MG63 (cell line): ENCODE data around the gene KRTAP4-12. TPM values are rescaled to one million over a fixed set of nuclear protein-coding genes. Genes with fewer than 3 reads are reported as not detected.
"Not testable (repeated sequence)": the region's sequence is repeated elsewhere in the genome, so short reads cannot be mapped to it uniquely, and the experiment has no call there.

ENCODE experiments used
- DNase-seq: peaks from one replicate; pipeline ENCODE4 v3.0.0-alpha.2; 2020
- H3K27me3 ChIP-seq: fragments of 250-450 bp; sonication (Bioruptor Pico); 2 replicates; pipeline ENCODE4 v1.5.1; 2020; ENCODE audit warnings: mild to moderate bottlenecking, moderate library complexity
- H3K36me3 ChIP-seq: fragments of 250-450 bp; sonication (Bioruptor Pico); 2 replicates; pipeline ENCODE4 v1.5.1; 2020; ENCODE audit warnings: mild to moderate bottlenecking, moderate library complexity
- H3K4me3 ChIP-seq: fragments of 250-450 bp; sonication (Bioruptor Pico); 2 replicates; pipeline ENCODE4 v1.5.1; 2020; ENCODE audit warnings: mild to moderate bottlenecking, moderate library complexity
- H3K9me3 ChIP-seq: fragments of 250-450 bp; sonication (Bioruptor Pico); 2 replicates; pipeline ENCODE4 v1.5.1; 2020; ENCODE audit warnings: mild to moderate bottlenecking, moderate library complexity
- total RNA-seq: library from RNA; depleted of rRNA; stranded (reverse); fragments of >200 nt; shearing (Covaris generic); gene quantifications from 2 replicates; pipeline ENCODE4 v1.2.3, GENCODE V29; 2014; ENCODE audit warnings: low replicate concordance; rRNA removed

The KRTAP4-12 gene
- total RNA-seq = not detected in 2 replicates

DNA sequence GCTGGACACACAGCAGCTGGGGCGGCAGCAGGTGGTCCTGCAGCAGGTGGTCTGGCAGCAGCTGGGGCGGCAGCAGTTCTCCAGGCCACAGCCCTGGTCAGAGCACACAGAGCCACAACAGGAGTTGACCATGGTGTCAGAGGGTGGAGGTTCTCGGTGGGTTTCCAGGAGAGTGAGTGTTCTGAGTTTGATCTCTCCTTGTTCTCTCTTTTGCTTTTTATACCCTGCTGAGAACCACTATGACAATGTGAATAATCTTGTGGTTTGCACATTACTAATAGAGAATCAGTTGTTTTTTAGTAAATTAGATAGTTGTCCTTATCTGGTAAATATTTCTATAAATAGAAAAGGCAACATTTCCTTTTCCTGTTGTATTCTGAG, at the start of gene KRTAP4-12:
KRTAP4-12 (minus strand) TSS at position 192 of the 381 bp plus-strand sequence; CDS start at position 132, 60 bp downstream.
- peaks cover 11% of the 10 kb centered on the region for H3K9me3 ChIP-seq
- not testable (repeated sequence) for DNase-seq, H3K4me3 ChIP-seq, H3K36me3 ChIP-seq, H3K27me3 ChIP-seq

- no peak overlapping the region for H3K4me3 ChIP-seq
- no peak for DNase-seq
Measured at GRCh38 chr17:41171886-41172285, 47.9 kb upstream of the KRTAP4-12 start.

GRCh38 chr17:41168121-41168520, 44.1 kb upstream of the KRTAP4-12 start, which contains the start of gene KRTAP4-3:
Gene KRTAP4-3, minus strand, starts transcription at chr17:41168221. Its CDS starts 49 bp downstream, at chr17:41168172.
- no peak within 1 kb of the TSS for H3K4me3 ChIP-seq

More at GRCh38 chr17:41171886-41172285, 47.9 kb upstream of the KRTAP4-12 start:
- no peaks in the 10 kb centered on the region; the same call in 1 of the 2 replicates for H3K9me3 ChIP-seq
- H3K36me3 ChIP-seq = no peaks in the 10 kb centered on the region
- no peaks in the 10 kb centered on the region for H3K27me3 ChIP-seq

GRCh38 chr17:41167561-41167960, 43.6 kb upstream of the KRTAP4-12 start:
- Histone ChIP-seq H3K36me3 (no peaks in the 10 kb centered on the region), H3K27me3 (no peaks in the 10 kb centered on the region), H3K9me3 (no peaks in the 10 kb centered on the region), H3K4me3 (no peak overlapping the region)
- no peak for DNase-seq

More at GRCh38 chr17:41168121-41168520, 44.1 kb upstream of the KRTAP4-12 start, which contains the start of gene KRTAP4-3:
- Histone ChIP-seq H3K27me3 (no peaks in the 10 kb centered on the region), H3K9me3 (no peaks in the 10 kb centered on the region), H3K36me3 (no peaks in the 10 kb centered on the region)
- no peak for DNase-seq

GRCh38 chr17:41163828-41164227, 39.8 kb upstream of the KRTAP4-12 start:
- no peak for DNase-seq
- H3K4me3 ChIP-seq = no peak overlapping the region
- no peaks in the 10 kb centered on the region for H3K9me3 ChIP-seq
- H3K36me3 ChIP-seq = no peaks in the 10 kb centered on the region
- no peaks in the 10 kb centered on the region for H3K27me3 ChIP-seq

- H3K9me3 ChIP-seq = peaks cover 3% of the 10 kb centered on the region
- no peak within 1 kb of the TSS for H3K4me3 ChIP-seq
- H3K36me3 ChIP-seq = no peaks in the 10 kb centered on the region
- DNase-seq = no peak
- no peaks in the 10 kb centered on the region for H3K27me3 ChIP-seq
Measured at GRCh38 chr17:41160648-41161047, 36.7 kb upstream of the KRTAP4-12 start, which contains the start of gene KRTAP4-4. Gene KRTAP4-4, minus strand, starts transcription at chr17:41160748. Its CDS starts 57 bp downstream, at chr17:41160691.

GRCh38 chr17:41160190-41160589, 36.2 kb upstream of the KRTAP4-12 start:
- H3K9me3 ChIP-seq, H3K27me3 ChIP-seq, H3K4me3 ChIP-seq, H3K36me3 ChIP-seq, DNase-seq: not testable (repeated sequence)

GRCh38 chr17:41153856-41154255, 29.9 kb upstream of the KRTAP4-12 start:
- DNase-seq = no peak
- no peaks in the 10 kb centered on the region for H3K27me3 ChIP-seq
- H3K4me3 ChIP-seq = no peak overlapping the region
- H3K9me3 ChIP-seq = peaks cover 3% of the 10 kb centered on the region
- H3K36me3 ChIP-seq = no peaks in the 10 kb centered on the region

GRCh38 chr17:41151525-41151924, 27.5 kb upstream of the KRTAP4-12 start:
- Histone ChIP-seq H3K27me3 (no peaks in the 10 kb centered on the region), H3K4me3 (no peak overlapping the region), H3K36me3 (no peaks in the 10 kb centered on the region), H3K9me3 (peaks cover 2% of the 10 kb centered on the region; the same call in 1 of the 2 replicates)
- no peak for DNase-seq

GRCh38 chr17:41150026-41150425, 26.0 kb upstream of the KRTAP4-12 start:
- Histone ChIP-seq H3K4me3 (no peak overlapping the region), H3K27me3 (no peaks in the 10 kb centered on the region), H3K9me3 (no peaks in the 10 kb centered on the region), H3K36me3 (no peaks in the 10 kb centered on the region)
- DNase-seq = no peak

DNA sequence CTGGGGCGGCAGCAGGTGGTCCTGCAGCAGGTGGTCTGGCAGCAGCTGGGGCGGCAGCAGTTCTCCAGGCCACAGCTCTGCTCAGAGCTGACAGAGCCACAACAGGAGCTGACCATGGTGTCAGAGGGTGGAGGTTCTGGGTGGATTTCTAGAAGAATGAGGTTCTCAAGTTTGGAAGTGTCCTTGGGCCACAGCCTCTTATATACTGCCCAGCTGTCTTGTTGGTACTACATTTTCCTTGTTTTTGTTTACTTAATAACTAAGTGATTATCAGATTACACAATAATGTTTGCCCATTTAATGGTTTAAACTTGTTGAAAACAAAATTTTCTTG, 25.6 kb upstream of the KRTAP4-12 start, which contains the start of gene KRTAP4-5:
KRTAP4-5 (minus strand) TSS at position 174 of the 334 bp plus-strand sequence; CDS start at position 116, 58 bp downstream.
- no peaks in the 10 kb centered on the region for H3K27me3 ChIP-seq
- DNase-seq = no peak
- no peaks in the 10 kb centered on the region; the same call in 1 of the 2 replicates for H3K9me3 ChIP-seq
- H3K36me3 ChIP-seq = no peaks in the 10 kb centered on the region
- no peak within 1 kb of the TSS for H3K4me3 ChIP-seq

DNA sequence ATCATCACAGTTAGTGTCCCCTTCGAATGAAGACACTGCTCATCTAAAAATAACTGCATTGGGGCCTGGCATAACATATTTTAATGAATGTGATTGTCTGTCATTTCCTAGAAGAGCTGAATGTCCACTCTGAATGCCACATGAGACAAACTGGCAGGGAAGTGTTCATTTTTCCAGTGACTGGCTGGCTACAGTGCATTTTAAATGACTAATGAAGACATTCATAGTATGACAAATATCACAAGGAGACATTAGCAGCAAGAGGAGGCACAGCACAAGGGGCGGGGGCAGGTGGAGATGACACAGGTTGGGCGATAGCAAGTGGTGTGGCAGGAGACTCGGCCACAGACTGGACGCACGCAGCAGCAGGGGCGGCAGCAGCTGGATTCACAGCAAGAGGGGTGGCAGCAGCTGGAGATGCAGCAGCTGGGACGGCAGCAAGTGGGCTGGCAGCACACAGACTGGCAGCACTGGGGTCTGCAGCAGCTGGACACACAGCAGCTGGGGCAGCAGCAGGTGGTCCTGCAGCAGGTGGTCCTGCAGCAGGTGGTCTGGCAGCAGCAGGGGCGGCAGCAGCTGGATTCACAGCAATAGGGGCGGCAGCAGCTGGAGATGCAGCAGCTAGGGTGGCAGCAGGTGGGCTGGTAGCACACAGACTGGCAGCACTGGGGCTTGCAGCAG, 25.1 kb upstream of the KRTAP4-12 start:
- H3K36me3 ChIP-seq, H3K27me3 ChIP-seq, H3K9me3 ChIP-seq, DNase-seq, H3K4me3 ChIP-seq: not testable (repeated sequence)

DNA sequence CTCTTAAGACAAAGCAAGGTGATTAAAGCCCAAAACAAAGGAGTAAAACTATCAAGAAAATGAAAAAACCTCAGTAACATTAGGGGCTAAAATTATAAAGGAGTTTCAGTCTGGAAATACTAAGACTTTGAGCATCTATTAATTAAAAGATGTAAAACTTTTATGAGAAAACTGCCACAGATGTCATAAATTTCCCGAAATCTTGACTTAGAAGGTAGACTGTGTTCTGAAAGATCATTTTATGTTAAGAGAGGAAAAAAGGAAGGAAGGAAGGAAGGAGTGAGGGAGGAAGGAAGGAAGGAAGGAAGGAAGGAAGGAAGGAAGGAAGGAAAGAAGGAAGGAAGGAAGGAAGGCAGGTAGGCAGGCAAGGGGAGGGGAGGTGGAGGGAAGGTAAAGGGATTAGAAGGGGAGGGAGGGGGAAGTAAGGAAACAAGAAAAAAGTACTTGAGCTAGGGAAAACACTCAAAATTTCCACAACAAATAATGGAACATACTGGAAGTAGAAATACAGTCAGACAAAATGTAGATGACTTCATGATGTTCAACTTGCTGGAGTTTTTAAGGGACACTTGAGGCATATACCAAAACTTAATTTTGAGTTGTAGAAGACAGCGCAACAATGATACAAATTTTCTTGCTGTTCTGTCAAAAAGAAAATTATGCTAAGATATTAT, 23.7 kb upstream of the KRTAP4-12 start:
- peaks cover 15% of the 10 kb centered on the region for H3K9me3 ChIP-seq
- DNase-seq = no peak
- no peak overlapping the region for H3K4me3 ChIP-seq
- H3K36me3 ChIP-seq = no peaks in the 10 kb centered on the region
- H3K27me3 ChIP-seq = no peaks in the 10 kb centered on the region

- no peak overlapping the region for H3K4me3 ChIP-seq
- no peaks in the 10 kb centered on the region for H3K36me3 ChIP-seq
- H3K27me3 ChIP-seq = no peaks in the 10 kb centered on the region
- peaks cover 23% of the 10 kb centered on the region for H3K9me3 ChIP-seq
- no peak for DNase-seq
Measured at GRCh38 chr17:41145261-41145660, 21.3 kb upstream of the KRTAP4-12 start.

- Histone ChIP-seq H3K36me3 (no peaks in the 10 kb centered on the region), H3K27me3 (no peaks in the 10 kb centered on the region)
- no peak for DNase-seq
Measured at GRCh38 chr17:41144846-41145245, 20.9 kb upstream of the KRTAP4-12 start.

GRCh38 chr17:41141361-41141760, 17.4 kb upstream of the KRTAP4-12 start:
- Histone ChIP-seq H3K36me3 (no peaks in the 10 kb centered on the region), H3K27me3 (no peaks in the 10 kb centered on the region), H3K4me3 (no peak overlapping the region), H3K9me3 (peaks cover 47% of the 10 kb centered on the region)
- no peak for DNase-seq

More at GRCh38 chr17:41144846-41145245, 20.9 kb upstream of the KRTAP4-12 start:
- peaks cover 25% of the 10 kb centered on the region for H3K9me3 ChIP-seq
- H3K4me3 ChIP-seq = no peak overlapping the region

GRCh38 chr17:41140360-41141131, 16.6 kb upstream of the KRTAP4-12 start, which contains the start of gene KRTAP4-6:
Gene KRTAP4-6, minus strand, starts transcription at chr17:41140544. Its CDS starts 57 bp downstream, at chr17:41140487.
- no peaks in the 10 kb centered on the region for H3K27me3 ChIP-seq
- no peak for DNase-seq
- no peaks in the 10 kb centered on the region for H3K36me3 ChIP-seq
- H3K4me3 ChIP-seq = no peak within 1 kb of the TSS
- H3K9me3 ChIP-seq = peaks cover 48% of the 10 kb centered on the region
